Ishikawa (cell line): ENCODE results near the gene GPRC5D.
A peak's percentile ranks its signal among the peaks of the same experiment; 100 is the strongest.

ENCODE experiments used
- CEBPB ChIP-seq: IDR thresholded peaks from 2 replicates; pipeline ENCODE4 v1.6.1; 2012
- CREB1 ChIP-seq: IDR thresholded peaks from 2 replicates; pipeline ENCODE4 v1.6.1; 2012; ENCODE audit warnings: low read depth
- EGR1 ChIP-seq: IDR thresholded peaks from 2 replicates; pipeline ENCODE4 v1.6.1; 2012
- EP300 ChIP-seq: IDR thresholded peaks from 2 replicates; pipeline ENCODE4 v1.6.1; 2012; ENCODE audit warnings: borderline replicate concordance
- FOXM1 ChIP-seq: IDR thresholded peaks from 2 replicates; pipeline ENCODE4 v1.6.1; 2012; ENCODE audit warnings: low read depth, borderline replicate concordance
- MAX ChIP-seq: IDR thresholded peaks from 2 replicates; pipeline ENCODE4 v1.6.1; 2012
- TAF1 ChIP-seq: IDR thresholded peaks from 2 replicates; pipeline ENCODE4 v1.6.1; 2012; ENCODE audit warnings: low read depth, mild to moderate bottlenecking
- TCF12 ChIP-seq: IDR thresholded peaks from 2 replicates; pipeline ENCODE4 v1.6.1; 2012; ENCODE audit warnings: low read depth
- TEAD4 ChIP-seq: IDR thresholded peaks from 2 replicates; pipeline ENCODE4 v1.6.1; 2012
- YY1 ChIP-seq: IDR thresholded peaks from 2 replicates; pipeline ENCODE4 v1.6.1; 2012; ENCODE audit warnings: low read depth
- ZBTB7A ChIP-seq: IDR thresholded peaks from 2 replicates; pipeline ENCODE4 v1.6.1; 2012; ENCODE audit warnings: low read depth
- TF ChIP-seq, protein P1 (sequence below): IDR thresholded peaks from 2 replicates; pipeline ENCODE4 v1.6.1; 2012; ENCODE audit warnings: low read depth, mild to moderate bottlenecking
- TF ChIP-seq, protein P2 (sequence below): IDR thresholded peaks from 2 replicates; pipeline ENCODE4 v1.6.1; 2012

- TF ChIP-seq EP300 = no peak
- no peak for TF ChIP-seq TEAD4
- no peak for TF ChIP-seq TAF1
- TF ChIP-seq FOXM1 = no peak
- no peak for TF ChIP-seq ZBTB7A
- TF ChIP-seq MAX = no peak
- TF ChIP-seq, protein P1, sequence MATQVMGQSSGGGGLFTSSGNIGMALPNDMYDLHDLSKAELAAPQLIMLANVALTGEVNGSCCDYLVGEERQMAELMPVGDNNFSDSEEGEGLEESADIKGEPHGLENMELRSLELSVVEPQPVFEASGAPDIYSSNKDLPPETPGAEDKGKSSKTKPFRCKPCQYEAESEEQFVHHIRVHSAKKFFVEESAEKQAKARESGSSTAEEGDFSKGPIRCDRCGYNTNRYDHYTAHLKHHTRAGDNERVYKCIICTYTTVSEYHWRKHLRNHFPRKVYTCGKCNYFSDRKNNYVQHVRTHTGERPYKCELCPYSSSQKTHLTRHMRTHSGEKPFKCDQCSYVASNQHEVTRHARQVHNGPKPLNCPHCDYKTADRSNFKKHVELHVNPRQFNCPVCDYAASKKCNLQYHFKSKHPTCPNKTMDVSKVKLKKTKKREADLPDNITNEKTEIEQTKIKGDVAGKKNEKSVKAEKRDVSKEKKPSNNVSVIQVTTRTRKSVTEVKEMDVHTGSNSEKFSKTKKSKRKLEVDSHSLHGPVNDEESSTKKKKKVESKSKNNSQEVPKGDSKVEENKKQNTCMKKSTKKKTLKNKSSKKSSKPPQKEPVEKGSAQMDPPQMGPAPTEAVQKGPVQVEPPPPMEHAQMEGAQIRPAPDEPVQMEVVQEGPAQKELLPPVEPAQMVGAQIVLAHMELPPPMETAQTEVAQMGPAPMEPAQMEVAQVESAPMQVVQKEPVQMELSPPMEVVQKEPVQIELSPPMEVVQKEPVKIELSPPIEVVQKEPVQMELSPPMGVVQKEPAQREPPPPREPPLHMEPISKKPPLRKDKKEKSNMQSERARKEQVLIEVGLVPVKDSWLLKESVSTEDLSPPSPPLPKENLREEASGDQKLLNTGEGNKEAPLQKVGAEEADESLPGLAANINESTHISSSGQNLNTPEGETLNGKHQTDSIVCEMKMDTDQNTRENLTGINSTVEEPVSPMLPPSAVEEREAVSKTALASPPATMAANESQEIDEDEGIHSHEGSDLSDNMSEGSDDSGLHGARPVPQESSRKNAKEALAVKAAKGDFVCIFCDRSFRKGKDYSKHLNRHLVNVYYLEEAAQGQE = no peak
- TF ChIP-seq CREB1 = no peak
- no peak for TF ChIP-seq EGR1
- no peak for TF ChIP-seq CEBPB
- TF ChIP-seq, protein P2, sequence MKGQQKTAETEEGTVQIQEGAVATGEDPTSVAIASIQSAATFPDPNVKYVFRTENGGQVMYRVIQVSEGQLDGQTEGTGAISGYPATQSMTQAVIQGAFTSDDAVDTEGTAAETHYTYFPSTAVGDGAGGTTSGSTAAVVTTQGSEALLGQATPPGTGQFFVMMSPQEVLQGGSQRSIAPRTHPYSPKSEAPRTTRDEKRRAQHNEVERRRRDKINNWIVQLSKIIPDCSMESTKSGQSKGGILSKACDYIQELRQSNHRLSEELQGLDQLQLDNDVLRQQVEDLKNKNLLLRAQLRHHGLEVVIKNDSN = peak; percentile 64
- no peak for TF ChIP-seq YY1
- no peak for TF ChIP-seq TCF12
These were observed 38.9 kb upstream of the GPRC5D start for GRCh38 chr12:12990700-12991468.
